GM21717 (cell line): ENCODE results near the gene MOB4.
"Not testable (repeated sequence)": the region's sequence is repeated elsewhere in the genome, so short reads cannot be mapped to it uniquely, and the experiment has no call there.

ENCODE experiments used
- ATAC-seq: cut with Tn5 transposase; IDR thresholded peaks from one replicate; pipeline ENCODE4 v1.9.1; 2021; ENCODE audit warnings: mild to moderate bottlenecking, moderate library complexity; ENCODE audit not compliant: unreplicated experiment

MOB4 gene

DNA sequence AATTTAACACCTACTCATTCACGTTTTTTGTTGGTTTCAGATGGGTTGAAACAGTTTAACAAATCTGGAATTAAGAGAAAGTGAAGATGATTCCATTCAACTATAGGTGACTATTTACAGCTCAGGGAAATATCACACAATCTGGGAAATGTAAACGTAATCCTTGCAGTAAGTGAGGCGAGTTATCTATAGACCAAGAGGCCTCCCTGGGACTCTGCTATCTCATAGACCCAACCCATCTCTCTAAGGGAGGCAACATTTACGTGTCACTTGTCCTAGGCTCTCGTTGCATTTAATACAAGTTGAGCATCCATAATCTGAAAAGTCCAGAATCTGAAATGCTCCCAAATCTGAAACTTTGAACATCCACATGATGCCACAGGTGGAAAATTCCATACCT, 2.0 kb upstream of the MOB4 start:
- ATAC-seq = no peak

DNA sequence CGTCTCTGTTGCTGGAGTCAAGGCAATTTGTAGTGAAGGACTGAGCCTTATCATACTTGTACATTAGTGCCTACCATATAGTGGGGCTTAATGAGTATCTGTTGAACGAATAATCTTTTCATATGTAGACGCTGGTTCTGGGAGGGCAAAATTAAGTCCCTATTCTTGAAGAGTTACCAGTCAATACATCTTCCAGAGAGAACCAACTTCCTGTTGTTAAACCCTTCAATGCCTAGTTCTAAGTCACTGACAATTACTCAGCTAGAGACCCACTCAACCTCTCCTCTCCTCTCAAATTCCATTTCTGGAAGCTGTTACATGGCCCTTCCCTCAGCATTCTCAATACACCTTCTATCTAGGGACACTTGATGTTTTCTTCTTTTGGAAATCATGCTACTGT, 1.1 kb upstream of the MOB4 start:
- no peak for ATAC-seq

DNA sequence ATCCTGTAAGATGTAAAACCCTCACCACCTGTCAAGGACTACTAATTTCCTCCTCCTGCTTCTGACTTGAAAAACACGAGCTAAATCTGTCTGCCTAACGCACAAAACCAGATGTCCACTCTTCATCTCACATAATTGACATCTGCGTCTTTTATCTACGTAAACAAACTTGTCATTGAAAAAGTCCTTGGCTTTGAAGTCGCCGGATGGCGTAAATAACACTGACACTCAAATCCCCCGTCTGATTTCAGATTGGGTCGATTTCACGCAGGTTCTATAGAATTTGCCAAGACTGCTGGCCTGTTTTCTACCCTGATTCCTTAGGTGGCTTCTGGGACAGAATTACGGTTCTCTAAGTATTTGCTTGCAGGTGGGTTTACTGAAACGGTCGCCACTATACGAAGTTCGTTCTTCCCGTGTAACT, 539 bp upstream of the MOB4 start:
- peak; percentile 9 for ATAC-seq

DNA sequence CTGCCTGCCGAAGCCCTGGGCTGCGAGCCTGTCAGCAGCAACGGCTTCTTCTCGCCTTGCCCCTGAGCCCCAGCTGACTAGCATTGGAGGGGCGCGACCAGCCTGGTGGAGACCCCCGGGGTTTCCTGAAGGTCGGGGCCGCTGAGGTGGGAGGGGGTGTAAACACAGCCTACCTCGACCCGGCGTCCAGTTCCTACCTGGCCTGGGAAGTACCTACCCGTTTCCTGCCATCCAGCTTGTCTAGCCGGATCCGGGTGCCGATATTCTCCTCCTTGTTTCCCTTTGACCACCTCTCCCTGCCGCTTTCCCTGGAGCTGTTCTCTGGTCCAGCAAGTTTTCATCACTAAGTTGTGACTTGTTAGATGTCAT, 511 bp downstream of the MOB4 start:
- ATAC-seq = peak; percentile 14

DNA sequence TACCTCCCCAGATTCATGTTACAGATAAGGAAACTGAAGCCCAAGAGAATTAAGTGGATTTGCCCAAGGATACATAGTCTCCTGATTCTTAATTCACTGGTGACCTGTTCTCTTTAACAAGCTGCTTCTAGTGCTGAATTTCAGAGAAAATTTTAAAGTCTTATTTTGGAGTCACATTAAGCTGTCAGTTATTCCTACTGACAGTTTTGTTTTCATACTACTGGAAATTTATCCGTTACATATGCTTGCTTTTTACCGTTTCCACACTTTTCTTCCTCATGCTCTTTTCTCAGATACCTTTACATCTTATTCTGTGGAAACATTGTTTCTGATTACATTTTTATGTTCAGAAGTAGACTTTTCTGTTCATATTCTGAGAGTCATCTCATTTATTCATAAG, 1.3 kb downstream of the MOB4 start:
- no peak for ATAC-seq

DNA sequence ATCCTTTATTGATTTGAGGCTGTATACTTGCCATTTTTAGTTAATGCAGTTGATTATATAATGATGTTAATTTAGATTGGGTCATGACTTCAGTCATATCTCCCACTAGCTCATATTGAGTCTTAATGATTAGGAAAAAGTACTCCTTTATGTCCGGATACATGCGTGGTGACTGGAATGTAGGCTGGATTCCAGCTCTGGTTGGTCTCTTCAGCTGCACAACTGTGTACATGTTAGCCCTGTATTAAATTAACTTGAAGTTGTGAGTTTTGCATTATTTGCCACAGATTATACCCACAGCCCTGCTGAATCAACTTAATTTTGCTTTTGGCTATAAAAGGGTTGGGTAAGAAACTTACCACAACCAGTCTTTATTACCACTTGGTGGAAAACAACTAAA, 22.5 kb downstream of the MOB4 start:
- ATAC-seq = no peak

DNA sequence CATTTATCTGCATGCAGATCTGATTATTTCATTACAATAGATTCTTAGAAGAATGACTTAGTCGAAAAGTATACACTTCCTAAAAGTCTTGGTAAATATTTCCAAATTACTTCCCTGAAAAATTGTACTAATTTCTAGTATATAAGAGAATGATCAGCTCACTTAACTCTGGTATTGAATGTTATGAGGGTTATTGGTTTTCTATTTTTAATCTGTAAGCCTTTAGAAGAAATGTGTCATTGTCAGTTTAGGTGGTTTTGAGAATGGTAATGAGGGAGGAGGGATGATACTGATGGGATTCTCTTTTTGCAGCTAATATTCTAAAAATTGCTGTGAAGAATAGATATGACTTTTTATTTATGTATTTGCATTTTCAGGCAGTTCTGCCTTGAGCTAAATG, 23.9 kb downstream of the MOB4 start:
- ATAC-seq = no peak

DNA sequence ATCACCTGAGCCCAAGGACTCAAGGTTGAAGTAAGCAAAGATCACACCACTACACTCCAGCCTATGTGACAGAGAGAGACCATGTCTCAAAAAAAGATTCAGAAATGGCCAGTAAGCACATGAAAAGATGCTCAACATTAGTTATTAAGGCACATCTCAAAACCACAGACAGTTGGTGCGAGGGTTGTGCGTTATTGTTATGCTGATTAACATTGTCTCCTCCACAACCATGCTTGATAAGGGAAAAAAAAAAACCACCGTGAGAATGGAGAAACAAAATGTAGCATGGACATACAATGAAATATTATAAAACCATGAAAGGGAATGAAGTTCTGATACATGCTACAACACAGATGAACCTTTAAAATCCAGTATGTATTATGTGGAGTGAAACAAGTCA, 27.3 kb downstream of the MOB4 start:
- no peak for ATAC-seq

DNA sequence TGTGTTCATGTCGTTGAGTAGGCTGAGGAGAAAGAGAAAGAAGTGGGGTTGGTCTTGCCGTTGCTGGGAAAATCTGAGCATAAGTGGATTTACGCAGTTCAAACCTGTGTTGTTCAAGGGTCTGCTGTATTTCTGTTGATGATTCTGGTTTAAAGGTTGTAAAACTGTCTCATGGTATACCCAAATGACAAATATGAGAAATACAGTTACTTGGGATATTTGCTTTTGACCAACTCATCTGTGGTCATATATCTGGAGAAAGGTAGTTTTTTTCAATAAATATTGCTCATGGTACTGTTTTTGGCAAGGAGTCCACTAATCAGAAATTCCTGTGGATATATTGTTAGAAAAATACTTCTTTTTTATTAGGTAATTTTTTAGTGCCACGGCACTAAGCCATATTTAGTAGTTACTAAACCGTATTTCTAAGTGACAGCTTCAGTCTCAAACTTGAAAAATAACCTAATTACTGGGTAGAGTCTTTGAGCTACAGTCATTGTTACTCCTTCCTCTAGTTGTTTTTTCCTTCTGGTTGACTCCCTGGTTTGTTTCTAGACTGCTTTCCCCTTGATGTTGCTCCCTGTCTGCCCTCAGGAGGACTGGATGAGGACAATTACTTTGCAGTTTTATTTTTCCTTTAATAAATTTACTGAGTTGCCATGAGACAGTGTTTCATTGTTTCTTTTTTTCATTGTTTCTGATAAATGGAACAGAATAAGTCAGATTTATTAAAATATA, 31.5 kb downstream of the MOB4 start:
- ATAC-seq = no peak

DNA sequence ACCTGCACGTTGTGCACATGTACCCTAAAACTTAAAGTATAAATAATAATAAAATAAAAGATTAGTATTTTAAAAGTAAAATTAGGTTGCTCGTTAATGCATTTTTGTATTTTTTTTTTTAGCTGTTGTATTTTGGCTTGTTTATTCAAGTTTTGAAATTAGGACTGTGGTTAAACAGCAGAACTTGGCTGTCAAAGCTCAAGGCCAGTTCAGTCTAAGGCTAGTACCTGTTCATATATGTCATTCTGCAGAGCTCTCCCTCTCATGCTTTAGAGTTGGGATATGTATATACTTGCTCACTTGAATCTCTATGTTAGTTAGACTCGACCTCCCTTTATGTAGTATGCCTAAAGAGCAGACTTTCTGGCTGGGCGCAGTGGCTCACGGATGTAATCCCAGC, 32.7 kb downstream of the MOB4 start:
- ATAC-seq = no peak

DNA sequence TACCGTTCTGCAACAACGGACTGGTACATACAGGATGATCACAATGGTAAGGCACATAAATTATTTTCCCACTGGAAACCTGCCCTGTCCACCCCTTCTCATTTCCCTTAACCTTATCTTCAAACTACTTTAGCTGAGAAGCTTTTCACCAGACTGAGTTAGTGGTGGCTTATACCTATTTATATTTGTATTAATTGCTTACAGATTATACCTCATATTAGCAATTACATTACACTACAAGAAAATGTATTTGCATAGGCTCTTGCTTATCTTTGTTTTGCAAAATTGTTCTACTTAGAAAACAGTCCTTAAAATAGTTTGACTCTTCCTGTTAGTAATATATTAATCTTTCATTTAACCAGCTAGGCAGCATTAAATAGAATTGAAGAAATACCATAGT, 35.4 kb downstream of the MOB4 start:
- not testable (repeated sequence) for ATAC-seq

DNA sequence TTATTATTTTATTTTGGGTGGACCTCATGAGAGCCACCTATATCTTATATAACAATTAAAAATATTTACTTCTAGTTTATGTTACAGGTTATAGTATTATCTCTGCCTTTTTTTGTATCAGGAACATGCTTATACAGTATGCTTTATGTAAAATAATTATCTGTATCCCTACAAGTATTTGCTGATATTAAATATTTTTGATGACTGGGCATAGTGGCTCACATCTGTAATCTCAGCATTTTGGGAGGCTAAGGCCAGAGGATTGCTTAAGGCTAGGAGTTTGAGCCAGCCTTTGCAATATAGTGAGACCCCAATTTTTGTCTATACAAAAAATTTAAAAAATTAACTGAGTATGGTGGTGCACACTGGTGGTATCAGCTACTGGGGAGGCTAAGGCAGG, 39.6 kb downstream of the MOB4 start:
- no peak for ATAC-seq

DNA sequence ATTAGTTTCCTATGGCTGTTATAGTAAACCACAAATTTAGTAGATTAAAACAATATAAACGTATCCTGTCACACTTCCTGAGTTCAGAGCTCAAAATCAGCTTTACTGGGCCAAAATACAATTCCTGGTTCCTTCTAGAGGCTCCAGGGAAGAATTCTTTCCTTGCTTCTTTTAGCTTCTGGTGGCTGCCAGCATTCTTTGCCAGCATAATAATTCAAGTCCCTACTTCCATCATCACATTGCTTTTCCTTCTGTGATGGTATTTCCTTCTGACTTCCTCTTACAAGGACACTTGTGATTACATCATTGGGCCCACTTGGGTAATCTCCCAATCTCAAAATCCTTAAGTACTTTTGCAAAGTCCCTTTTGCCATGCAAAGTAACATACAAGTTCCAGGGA, 40.6 kb downstream of the MOB4 start:
- ATAC-seq = no peak

DNA sequence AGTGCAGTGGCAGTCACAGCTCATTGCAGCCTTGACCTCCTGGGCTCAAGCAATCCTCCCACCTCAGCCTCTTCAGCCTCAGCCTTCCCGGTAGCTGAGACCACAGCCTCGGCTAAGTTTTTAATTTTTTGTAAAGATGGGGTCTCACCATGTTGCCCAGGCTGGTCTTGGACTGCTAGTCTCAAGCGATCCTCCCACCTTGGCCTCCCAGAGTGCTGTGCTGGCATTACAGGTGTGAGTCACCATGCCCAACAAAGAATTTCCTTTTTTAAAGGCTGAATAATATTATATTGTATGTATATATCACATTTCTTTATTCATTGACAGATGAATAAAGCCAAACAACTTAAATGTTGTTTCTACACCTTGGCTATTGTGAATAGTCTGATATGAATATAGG, 42.5 kb downstream of the MOB4 start:
- ATAC-seq = no peak

DNA sequence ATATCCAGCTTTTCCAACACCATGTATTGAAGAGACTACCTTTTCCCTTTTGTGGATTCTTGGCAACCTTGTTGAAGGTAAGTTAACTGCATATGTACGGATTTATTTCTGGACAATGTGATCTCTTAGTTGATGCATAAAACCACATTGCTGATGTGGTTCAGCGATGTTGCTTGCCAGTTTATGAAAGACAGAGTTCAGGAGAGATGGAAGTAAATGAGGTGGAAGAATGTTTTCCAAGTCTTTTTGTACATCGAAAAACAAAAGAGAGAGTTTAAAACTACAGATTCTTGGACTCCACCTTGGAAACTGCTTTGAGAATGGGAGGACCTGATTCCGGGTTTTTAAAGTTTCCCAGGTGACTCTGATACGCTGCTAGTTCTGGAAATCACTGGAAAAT, 43.8 kb downstream of the MOB4 start:
- no peak for ATAC-seq

DNA sequence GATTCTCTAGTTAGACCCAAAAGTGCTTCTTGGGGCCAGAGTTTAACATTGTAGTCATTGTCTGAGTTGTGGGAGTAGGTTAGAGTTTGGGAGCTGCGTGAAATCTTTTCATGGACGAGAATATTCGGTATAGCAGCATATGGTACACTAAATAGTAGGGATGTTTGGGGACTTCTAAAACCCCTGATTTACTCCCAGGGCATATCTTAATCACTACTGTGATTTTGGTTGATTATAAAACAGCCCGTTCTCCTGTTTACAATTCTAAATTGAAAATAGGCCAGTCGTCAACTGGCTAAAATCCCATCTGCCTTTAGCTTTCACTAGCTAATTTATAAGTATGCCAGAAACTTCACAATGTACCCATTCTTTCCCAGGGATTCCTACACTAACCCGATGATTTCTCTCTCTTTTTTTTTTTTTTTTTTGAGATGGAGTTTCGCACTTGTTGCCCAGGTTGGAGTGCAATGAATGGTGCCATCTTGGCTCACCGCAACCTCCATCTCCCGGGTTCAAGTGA, 44.3 kb downstream of the MOB4 start:
- no peak for ATAC-seq

DNA sequence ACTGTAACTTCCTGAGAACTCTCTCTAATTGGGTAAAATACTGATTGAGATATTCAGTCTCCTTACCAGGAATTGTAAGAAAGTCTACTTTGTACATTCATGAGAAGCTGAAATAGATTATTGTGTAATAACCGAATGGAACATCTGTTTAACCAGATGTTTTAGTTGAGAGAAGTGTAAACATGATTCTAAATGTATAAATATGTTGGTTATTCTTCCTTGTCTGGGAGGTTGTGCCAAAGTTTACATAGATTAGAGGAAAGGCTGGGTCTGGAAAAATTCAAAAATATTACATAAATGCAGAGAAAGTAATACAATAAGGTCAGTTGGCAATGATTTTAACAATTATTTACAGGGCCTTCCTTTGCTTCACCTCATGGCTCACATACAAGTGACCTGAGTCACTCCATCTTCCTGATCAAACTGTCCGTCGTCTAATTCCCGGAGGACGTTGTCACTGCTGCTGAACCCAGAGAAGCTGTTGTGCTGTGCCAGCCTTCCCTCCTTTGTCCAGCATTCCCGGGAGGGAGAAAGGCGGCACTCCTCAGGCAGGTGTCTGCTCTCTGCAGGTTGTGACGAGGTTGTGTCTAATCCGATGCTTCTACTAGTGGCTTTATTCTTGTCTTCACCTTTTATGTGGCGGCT, 55.9 kb downstream of the MOB4 start:
- no peak for ATAC-seq

DNA sequence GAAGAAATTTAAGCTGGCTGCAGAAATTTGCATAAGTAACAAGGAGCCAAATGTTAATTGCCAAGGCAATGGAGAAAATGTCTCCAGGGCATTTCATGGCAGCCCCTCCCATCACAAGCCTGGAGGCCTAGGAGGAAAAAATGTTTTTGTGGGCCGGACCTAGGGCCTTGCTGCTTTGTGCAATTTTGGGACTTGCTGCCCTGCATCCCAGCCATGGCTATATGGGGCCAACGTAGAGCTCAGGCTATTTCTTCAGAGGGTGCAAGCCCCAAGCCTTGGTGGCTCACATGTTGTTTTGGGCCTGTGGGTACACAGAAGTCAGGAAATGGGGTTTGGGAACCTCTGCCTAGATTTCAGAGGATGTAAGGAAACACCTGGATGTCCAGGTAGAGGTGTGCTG, 57.7 kb downstream of the MOB4 start:
- no peak for ATAC-seq

DNA sequence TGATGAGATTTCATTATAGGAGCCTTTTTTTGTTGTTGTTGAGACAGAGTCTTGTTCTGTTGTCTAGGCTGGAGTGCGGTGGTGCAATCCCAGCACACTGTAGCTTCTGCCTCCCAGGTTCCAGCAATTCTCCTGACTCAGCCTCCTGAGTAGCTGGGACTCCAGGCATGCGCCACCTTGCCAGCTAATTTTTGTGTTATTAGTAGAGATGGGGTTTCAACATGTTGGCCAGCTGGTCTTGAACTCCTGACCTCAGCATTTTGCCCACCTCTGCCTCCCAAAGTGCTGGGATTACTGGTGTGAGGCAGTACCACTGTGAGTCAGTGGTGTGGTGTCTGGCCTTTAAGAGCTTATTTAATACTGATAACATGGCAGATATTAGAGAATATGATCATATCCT, 60.1 kb downstream of the MOB4 start:
- ATAC-seq = no peak

DNA sequence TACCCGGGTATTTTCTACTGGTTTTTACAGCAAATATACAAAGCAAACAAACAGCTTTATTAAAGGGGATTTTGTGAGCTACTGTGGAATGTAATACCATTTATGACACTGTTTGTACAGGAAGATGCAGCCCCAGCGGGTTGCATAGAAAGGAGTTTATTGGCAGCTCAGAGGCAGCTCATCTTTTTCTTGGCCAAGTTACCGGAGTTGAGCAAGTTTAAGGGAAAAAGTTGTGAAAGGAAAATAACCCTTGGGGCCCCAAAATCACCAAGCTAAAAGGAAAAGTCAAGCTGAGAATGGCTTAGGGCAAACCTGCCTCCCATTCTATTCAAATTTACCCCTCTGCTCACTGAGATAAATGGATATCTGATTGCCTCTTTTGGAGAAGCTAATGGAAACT, 60.8 kb downstream of the MOB4 start:
- no peak for ATAC-seq

DNA sequence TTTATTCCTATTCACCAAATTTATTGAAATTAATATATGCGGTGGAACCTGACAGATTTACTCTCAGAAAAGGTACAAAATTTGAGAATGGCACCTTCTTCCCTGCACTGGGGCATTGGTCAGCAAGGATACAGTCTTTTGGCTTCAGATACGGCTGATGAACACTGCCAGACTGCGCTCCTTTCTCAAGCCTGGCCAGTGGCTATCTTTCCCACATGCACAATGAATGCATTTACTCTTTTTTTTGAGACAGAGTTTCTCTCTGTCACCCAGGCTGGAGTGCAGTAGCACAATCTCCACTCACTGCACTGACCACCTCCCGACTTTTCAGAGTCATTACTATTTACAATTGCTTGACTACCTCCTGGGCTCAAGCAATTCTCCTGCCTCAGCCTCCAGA, 61.6 kb downstream of the MOB4 start:
- no peak for ATAC-seq

DNA sequence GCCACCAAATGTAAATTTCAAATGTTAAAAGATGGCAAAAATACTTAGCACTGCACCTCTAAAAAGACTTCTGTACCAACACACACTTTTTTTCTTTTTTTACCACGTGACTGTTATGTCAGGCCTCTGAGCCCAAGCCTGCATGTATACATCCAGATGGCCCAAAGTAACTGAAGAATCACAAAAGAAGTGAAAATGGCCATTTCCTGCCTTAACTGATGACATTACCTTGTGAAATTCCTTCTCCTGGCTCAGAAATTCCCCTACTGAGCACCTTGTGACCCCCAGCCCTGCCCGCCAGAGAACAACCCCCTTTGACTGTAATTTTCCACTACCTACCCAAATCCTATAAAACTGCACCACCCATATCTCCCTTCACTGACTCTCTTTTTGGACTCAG, 62.4 kb downstream of the MOB4 start:
- not testable (repeated sequence) for ATAC-seq

DNA sequence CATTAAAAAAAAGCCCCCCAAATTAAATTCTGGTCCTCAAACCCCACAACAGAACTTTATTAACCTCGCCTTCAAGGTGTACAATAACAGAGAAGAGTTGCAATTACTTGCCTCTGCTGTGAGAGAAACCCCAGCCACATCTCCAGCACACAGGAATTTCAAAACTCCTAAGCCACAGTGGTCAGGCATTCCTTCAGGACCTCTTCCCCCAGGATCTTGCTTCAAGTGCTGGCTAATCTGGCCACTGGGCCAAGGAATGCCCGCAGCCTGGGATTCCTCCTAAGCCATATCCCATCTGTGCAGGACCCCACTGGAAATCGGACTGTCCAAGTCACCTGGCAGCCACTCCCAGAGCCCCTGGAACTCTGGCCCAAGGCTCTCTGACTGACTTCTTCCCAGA, 64.3 kb downstream of the MOB4 start:
- ATAC-seq = not testable (repeated sequence)
